ENCODE measurements around the gene RILPL1.
A peak's percentile ranks its signal among the peaks of the same experiment; 100 is the strongest.
"Not testable (repeated sequence)": the region's sequence is repeated elsewhere in the genome, so short reads cannot be mapped to it uniquely, and the experiment has no call there.

The RILPL1 gene

GRCh38 chr12:123492339-123493039 is 41.0 kb downstream of the RILPL1 start:
- peak in 1 of 2 donors; percentile 22 for DNase-seq

- no peak for DNase-seq
Observed at GRCh38 chr12:123491481-123491880, 42.0 kb downstream of the RILPL1 start.

- DNase-seq = no peak
Observed at GRCh38 chr12:123491056-123491455, 42.5 kb downstream of the RILPL1 start.

GRCh38 chr12:123490089-123490488 is 43.4 kb downstream of the RILPL1 start:
- no peak for DNase-seq

DNA sequence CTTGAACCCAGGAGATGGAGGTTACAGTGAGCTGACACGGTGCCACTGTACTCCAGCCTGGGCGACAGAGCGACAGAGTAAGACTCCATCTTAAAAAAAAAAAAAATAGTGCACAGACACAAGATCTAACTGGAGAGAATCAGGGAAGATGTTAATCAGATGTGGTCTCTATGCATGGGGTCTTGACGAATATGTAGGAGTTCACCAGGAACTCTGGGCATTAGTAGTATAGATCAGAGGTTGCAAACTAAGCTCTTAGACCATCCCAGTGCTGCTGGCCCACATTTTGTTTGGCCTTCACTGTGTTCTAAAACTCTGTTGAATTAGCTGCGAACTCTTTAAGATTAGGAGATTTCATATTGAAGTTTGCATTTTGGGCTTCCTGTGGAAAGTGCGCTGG is 43.9 kb downstream of the RILPL1 start:
- no peak for DNase-seq

DNA sequence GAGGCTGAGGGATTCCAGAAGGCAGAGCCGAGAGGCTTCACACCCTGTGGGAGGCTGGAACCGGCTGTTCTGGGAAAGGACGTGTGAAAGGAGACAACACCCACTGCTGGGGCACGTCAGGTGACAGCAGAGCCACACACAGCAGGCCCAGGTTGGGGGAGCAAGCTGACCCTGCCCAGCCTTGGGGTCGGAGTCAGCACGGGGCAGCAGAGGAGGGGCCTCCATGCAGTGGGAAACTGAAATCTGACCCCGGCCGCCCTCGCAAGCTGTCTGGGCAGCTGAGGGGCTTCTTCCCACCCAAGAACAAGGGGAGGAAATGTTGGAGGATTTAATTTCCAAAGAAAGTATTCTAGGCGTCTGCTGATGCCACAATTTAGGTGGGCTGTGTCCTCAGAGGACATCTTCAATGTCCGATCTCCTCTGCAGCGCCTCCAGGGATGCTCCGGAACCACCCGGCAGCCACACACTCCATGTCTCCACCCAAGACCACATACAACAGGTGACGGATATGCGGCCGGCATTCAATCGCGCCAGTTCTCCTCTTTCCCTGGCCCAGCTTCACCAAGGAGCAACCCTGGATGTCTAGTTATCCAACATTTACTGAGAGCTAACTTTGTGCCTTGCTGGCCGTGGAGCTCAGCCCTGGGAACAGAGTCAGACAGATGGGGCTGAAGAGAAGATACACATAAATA is 44.8 kb downstream of the RILPL1 start:
- DNase-seq = no peak

DNA sequence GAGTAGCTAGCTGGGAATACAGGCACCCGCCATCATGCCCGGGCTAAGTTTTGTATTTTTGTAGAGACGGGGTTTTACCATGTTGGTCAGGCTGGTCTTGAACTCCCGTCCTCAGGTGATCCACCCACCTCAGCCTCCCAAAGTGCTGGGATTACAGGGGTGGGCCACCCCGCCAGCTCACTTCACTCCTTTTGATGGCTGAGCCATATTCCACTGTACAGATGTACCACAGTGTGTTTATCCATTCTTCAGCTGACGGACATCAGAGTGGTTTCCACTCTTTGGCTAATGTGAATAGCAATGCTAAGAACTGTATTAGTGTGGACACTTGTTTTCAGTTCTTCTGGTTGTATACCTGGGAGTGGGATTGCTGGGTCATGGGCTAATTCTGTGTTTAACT is 46.1 kb downstream of the RILPL1 start:
- DNase-seq = no peak

- DNase-seq = no peak
Observed at GRCh38 chr12:123485756-123486155, 47.8 kb downstream of the RILPL1 start.

- no peak for DNase-seq
Observed at GRCh38 chr12:123483602-123484248, 49.8 kb downstream of the RILPL1 start.

DNA sequence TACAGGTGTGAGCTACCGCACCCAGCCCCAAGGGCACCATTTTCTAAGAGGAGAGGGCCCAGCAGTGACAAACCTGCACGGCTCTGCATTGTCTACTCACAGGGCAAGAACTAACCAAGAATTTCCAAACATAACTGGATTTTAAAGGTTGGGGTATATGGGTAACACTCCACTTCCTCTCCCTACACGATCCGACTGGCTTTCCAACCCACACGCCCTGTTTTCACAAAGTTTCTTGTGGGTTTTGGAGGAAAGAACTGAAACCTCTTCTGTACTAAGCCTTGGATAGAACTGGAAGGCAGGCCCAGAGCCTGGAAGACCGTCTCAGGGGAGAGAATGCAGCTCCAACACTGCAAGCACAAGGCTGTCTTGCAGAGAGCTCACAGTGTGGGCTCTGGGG is 50.6 kb downstream of the RILPL1 start:
- no peak for DNase-seq

GRCh38 chr12:123481251-123481650 is 52.3 kb downstream of the RILPL1 start:
- DNase-seq = not testable (repeated sequence)

DNA sequence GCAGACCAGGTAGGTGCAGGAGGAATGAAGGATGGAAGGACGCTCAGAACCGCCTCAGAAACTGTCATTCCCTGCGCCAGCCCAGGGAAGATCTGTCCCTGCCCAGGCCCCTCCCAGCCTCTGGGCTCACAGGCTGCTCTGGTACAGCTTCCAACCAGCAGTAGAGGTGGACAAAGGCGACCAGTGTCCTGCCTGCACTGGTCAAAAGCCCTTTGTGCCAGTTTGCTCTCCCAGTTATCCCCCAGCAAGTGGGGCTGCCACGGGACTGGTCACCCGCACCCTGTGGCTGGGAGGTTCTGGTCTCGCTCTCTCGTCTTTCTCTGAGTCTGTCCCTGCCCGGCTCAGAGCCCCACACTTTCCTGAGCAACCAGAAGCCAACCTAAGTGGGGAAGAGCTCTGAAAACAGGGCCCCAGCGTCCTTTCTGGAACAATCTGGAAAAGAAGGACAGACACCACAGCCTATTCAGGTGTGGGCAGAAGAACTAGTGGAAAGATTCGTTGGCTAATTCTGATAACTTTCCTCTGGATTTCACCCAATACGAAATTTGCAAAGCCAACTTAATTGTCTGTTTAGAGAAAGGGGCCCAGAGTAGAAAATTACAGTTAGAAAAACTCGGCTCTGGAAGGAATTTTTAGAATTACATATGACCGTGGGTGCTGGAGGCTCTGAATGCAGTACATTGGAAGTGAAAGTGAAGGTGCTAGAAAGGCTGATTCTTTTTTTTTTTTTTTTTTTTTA is 53.9 kb downstream of the RILPL1 start:
- no peak for DNase-seq

- no peak for DNase-seq
Observed at GRCh38 chr12:123478762-123479161, 54.8 kb downstream of the RILPL1 start.

DNA sequence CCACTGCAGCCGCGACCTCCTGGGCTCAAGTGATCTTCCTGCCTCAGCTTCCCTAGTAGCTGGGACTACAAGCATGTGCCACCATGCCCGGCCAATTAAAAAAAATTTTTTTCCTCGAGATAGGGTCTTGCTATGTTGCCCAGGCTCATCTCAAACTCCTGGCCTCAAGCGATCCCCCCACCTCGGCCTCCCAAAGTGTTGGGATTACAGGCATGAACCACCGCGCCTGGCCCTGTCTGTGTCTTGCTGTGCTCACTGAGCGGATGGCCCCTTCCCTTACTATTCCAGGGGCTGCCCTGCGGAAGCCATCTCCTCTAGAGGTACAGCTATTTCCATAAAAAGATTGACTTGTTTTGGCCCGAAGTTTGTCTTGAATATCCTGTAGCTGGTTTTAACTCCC is 55.5 kb downstream of the RILPL1 start:
- DNase-seq = no peak

DNA sequence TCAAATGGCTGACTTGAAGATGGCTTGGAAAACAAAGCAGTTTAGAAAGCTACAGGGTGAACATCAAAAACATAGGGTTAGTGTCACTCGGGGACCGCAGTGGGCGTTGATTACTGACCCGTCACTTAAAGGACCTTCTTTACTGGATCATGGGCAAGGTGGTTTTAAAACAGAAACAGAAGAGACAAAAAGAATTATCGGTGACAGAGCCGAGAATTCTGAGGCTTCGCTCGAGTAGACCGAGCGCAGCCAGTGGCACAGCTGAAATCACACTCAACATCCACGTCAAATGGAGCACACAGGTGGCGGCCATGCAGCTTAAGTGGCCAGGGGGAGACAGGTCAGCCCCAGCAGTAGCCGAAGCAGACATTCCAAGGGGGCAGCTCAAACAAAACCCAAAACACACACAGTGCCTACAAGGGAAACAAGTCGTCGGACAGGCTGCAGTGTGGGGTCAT is 58.2 kb downstream of the RILPL1 start:
- DNase-seq = no peak

- no peak for DNase-seq
Observed at GRCh38 chr12:123474485-123475245, 58.9 kb downstream of the RILPL1 start.

DNA sequence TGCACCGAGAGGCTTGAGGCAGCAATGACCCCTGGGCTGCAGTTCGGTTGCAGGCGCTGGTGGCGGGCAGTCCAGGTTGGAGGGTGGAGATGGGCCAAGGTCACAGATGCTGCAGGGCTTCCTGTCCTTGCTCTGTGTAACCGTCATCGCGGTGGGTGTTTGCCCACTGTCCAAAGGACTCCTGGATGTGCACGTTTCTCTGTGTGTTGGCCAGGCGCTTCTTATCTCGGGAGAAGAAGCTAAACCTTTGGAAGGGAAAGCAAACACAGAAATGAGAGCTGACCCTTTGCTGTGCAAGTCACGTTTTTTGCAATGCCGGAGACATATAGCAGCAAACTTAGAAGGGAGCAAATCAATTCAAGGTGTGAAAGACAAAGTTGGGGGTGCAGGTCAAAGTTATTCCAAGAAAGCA is 61.1 kb downstream of the RILPL1 start:
- no peak for DNase-seq

GRCh38 chr12:123471374-123472068 is 62.0 kb downstream of the RILPL1 start:
- DNase-seq = no peak

DNA sequence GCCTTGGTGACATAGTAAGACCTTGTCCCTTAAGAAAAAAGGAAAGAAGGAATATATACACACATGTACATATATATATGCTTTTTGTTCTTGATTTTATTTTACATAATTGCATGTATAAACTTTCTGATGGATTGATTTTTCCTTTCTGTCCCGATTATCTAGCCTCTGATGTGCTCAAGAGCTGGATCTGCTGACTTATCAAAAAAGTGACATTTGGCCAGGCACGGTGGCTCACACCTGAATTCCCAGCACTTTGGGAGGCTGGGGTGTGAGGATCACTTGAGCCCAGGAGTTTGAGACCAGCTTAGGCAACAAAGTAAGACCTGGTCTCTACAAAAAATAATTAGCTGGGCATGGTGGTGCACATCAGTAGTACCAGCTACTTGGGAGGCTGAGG is 63.5 kb downstream of the RILPL1 start:
- no peak for DNase-seq

- no peak for DNase-seq
Observed at GRCh38 chr12:123468786-123469185, 64.7 kb downstream of the RILPL1 start.

DNA sequence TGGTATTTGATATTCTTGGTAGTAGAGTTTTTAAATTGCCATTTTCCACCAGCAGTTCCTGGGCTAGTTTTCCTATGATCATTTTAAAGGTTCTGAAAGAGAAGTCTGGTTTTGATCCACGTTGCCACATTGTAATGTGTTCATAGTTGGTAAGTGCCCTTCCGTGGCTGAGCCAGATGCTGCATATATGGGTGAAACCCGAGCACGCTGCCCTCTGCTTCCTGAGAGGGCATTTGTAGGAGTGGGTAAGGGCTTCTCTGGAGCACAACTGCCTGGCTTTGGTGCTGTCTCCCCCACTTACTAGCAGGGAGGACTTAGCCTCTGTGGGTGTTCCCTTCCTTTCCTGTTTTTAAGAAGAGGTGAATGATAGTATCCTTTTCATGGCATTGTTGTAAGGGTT is 68.4 kb downstream of the RILPL1 start:
- DNase-seq = no peak

DNA sequence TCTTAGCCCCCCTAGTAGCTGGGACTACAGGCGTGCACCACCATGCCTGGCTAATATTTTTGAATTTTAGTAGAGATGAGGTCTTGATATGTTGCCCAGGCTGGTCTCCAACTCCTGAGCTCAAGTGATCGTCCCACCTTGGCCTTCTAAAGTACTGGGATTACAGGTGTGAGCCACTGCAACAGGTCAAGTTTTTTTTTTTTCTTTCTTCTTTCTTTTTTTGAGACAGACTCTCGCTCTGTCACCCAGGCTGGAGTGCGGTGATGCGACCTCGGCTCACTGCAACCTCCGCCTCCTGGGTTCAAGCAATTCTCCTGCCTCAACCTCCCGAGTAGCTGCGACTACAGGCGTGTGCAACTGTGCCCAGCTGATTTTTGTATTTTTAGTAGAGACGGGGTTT is 70.3 kb downstream of the RILPL1 start:
- not testable (repeated sequence) for DNase-seq

Data from bone marrow (tissue), 2 donors.